Testis (tissue), 3 donors: Measurements from ENCODE around the gene DGLUCY. TPM values are rescaled to one million over a fixed set of nuclear protein-coding genes. Genes with fewer than 3 reads are reported as not detected.

Source experiments
- DNase-seq: peaks from one replicate; pipeline ENCODE4 v3.0.0-alpha.2; 2019
- H3K27ac ChIP-seq, 2 donors: fragments of 200-600 bp; sonication (generic); one replicate each; pipeline ENCODE4 v1.5.1; 2019
- H3K27me3 ChIP-seq: fragments of 200-600 bp; sonication (generic); one replicate; pipeline ENCODE4 v1.5.1; 2019
- H3K36me3 ChIP-seq: fragments of 200-600 bp; sonication (generic); one replicate; pipeline ENCODE4 v1.5.1; 2017; ENCODE audit warnings: low read depth; ENCODE audit errors: missing control alignments
- H3K4me1 ChIP-seq: fragments of 200-600 bp; sonication (generic); one replicate; pipeline ENCODE4 v1.5.1; 2019
- H3K4me3 ChIP-seq, 2 donors: fragments of 200-600 bp; sonication (generic); one replicate each; pipeline ENCODE4 v1.5.1; 2017 to 2019
- H3K9me3 ChIP-seq: fragments of 200-600 bp; sonication (generic); one replicate; pipeline ENCODE4 v1.5.1; 2017
- POLR2A ChIP-seq: fragments of 450-650 bp; IDR thresholded peaks from one replicate; pipeline ENCODE4 v1.6.1; 2017; ENCODE audit warnings: antibody characterized with exemption, mild to moderate bottlenecking, moderate library complexity
- WGBS, 2 donors: methylation state at CpG; one replicate each; pipeline ENCODE4 v1.1.5; 2018; 5-methylcytosine and 5-hydroxymethylcytosine counted together
- intact Hi-C: fragments of 100-400 bp; cut with DNase I; formaldehyde crosslinking; loops from one replicate; pipeline ENCODE4 v1.15.1; 2023; ENCODE audit warnings: low total_unique reads
- polyA plus RNA-seq: library from polyadenylated mRNA; stranded (reverse); fragments of 350-450 nt; fragmentation: Illumina TruSeq; extraction: RNeasy Lipid Tissue Mini Kit (QIAGEN cat#74804); gene quantifications from one replicate; pipeline ENCODE4 v1.2.3, GENCODE V29; 2014; ENCODE audit warnings: low read depth, low replicate concordance; ENCODE audit not compliant: insufficient read depth
- total RNA-seq, 2 donors: library from RNA; depleted of rRNA; stranded (reverse); fragments of >200 nt; gene quantifications; one replicate each; pipeline ENCODE4 v1.2.3, GENCODE V29; 2016
- TF ChIP-seq, protein P1 (sequence below), 3 experiments: fragments of 450-650 bp in 2 of 3; fragments of 200-600 bp in 1 of 3; sonication (generic) in 1 of 3; IDR thresholded peaks; one replicate each; pipeline ENCODE4 v1.5.1; 2016 to 2019; ENCODE audit warnings: antibody characterized with exemption in 3 of 3, mild to moderate bottlenecking in 2 of 3, moderate library complexity in 1 of 3

Gene DGLUCY
- total and polyA plus RNA-seq, 3 donors from 2014 or later: 77.5 to 161 (median 145) TPM

DNA sequence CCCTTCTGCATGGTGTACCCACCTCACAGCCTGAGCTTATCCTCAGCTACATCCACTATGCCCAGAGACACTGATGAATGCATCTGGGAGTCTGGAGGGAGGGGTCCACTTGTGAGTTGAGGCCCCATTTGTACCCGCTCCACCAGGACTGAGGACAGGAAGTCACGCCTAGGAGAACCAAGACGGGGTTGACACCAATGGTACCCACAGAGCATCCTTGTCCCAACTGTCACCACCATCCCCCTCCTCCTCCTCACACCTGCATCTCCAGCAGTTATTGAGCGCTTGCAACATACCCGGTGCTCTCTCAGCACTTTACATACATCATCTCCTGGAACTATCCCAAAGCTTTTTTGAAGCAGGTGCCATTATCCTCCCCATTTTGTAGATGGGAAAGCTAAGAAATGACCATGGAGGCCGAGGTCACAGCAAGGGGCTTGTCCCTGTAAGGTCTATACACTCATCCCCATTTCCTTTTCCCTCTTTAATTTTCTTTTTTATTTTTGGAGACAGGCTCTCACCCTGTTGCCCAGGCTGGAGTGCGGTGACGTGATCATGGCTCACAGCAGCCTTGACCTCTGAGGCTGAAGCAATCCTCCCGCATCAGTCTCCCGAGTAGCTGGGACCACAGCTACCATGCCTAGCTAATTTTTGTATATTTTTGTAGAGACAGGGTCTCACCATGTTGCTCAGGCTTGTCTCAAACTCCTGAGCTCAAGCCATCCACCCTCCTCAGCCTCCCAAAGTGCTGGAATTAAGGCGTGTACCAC, 31.7 kb downstream of the DGLUCY start:
- no peaks in the 10 kb centered on the region for H3K27me3 ChIP-seq
- WGBS, 2 donors: 86 to 93% methylated on average over 11 of the region's 11 CpGs
- intact Hi-C loops: no loop called here
- no peak for DNase-seq
- no peak overlapping the region for H3K4me3 ChIP-seq
- TF ChIP-seq POLR2A: no peak
- no peaks in the 10 kb centered on the region for H3K4me1 ChIP-seq
- H3K36me3 ChIP-seq: no peaks in the 10 kb centered on the region
- no peaks in the 10 kb centered on the region for H3K9me3 ChIP-seq
- H3K27ac ChIP-seq: no peak overlapping the region

DNA sequence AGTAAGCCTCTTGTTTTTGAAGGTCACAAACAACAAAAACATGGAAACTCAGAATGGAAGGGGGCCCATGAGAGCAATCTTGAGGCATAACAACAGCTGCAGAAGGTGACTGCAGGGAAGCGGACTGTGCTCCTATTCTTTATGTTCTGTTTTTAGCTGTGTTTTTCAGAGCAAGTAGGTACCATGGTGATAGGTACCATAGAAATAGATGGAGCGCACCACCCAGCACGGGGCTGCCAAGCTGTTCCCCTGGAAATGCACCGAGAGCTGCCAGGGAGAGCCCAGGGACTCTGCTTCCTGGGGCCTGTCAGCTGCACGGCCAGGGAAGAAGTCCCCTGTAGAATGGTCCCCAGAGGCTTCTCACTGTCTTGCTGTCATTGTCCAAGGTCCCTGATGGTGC, 32.8 kb downstream of the DGLUCY start:
- Histone ChIP-seq H3K36me3 (no peaks in the 10 kb centered on the region), H3K9me3 (no peaks in the 10 kb centered on the region), H3K4me1 (no peaks in the 10 kb centered on the region), H3K27ac (no peak overlapping the region), H3K27me3 (no peaks in the 10 kb centered on the region), H3K4me3 (no peak overlapping the region)
- WGBS, 2 donors: 91 to 94% methylated on average over 4 to 5 of the region's 5 CpGs
- DNase-seq: no peak
- TF ChIP-seq, protein P1, sequence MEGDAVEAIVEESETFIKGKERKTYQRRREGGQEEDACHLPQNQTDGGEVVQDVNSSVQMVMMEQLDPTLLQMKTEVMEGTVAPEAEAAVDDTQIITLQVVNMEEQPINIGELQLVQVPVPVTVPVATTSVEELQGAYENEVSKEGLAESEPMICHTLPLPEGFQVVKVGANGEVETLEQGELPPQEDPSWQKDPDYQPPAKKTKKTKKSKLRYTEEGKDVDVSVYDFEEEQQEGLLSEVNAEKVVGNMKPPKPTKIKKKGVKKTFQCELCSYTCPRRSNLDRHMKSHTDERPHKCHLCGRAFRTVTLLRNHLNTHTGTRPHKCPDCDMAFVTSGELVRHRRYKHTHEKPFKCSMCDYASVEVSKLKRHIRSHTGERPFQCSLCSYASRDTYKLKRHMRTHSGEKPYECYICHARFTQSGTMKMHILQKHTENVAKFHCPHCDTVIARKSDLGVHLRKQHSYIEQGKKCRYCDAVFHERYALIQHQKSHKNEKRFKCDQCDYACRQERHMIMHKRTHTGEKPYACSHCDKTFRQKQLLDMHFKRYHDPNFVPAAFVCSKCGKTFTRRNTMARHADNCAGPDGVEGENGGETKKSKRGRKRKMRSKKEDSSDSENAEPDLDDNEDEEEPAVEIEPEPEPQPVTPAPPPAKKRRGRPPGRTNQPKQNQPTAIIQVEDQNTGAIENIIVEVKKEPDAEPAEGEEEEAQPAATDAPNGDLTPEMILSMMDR (IDR thresholded peaks at IDR 0.05): no peak
- TF ChIP-seq POLR2A: no peak
- intact Hi-C loops: no loop called here

DNA sequence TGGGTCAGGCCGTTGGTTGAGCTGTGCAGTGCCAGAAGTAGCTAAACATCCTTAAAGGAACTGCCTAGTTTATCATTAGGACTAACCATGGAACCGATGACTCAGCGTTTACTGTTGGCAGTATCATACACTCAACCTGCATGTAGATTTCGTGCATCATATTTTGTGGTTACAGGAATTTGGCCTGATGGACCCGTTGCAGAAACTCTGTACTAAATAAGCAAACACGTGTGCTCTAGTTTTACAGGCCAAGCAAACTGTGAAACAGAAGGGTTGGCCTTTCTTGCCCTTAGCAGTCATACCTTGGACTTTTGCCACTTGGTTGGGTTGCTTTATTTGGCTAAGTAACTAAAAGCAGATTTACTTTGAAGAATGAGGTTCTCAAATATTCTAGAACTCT, 35.6 kb downstream of the DGLUCY start:
- peak; percentile 69 for DNase-seq
- Histone ChIP-seq H3K27ac (peak overlapping the region in 1 of 2 donors; percentile 66), H3K4me1 (no peaks in the 10 kb centered on the region), H3K4me3 (no peak overlapping the region), H3K36me3 (no peaks in the 10 kb centered on the region), H3K27me3 (no peaks in the 10 kb centered on the region), H3K9me3 (no peaks in the 10 kb centered on the region)
- 49 to 68% methylated on average over 6 of the region's 6 CpGs for WGBS, 2 donors
- intact Hi-C loops: no loop called here
- no peak for TF ChIP-seq POLR2A
- TF ChIP-seq, protein P1 (IDR thresholded peaks at IDR 0.05): no peak

DNA sequence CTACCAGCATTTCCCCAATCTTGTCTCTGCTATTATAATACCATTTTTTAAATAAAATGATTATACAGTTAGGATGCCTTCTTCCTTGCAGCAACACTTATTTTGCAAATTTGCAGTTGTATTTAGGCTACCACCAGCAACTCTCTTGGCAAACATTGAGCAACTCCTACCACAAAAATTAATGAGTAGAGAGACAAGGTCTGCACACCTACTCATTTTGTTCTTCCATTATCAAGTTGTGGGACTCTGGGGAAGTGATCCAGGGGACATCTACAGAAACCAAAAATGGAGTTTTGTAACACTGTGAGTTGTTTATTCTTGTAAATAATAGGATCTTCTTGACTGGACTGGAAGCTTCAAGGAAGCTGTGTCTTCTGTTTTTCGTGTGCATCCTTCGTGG, 38.6 kb downstream of the DGLUCY start:
- no peak for DNase-seq
- H3K36me3 ChIP-seq: no peaks in the 10 kb centered on the region
- H3K9me3 ChIP-seq: no peaks in the 10 kb centered on the region
- intact Hi-C loops: no loop called here
- H3K4me3 ChIP-seq: no peak overlapping the region
- H3K4me1 ChIP-seq: peaks cover 9% of the 10 kb centered on the region
- 51 to 70% methylated on average over 2 of the region's 2 CpGs for WGBS, 2 donors
- no peak overlapping the region for H3K27ac ChIP-seq
- TF ChIP-seq POLR2A: no peak
- TF ChIP-seq, protein P1 (IDR thresholded peaks at IDR 0.05): no peak
- no peaks in the 10 kb centered on the region for H3K27me3 ChIP-seq

DNA sequence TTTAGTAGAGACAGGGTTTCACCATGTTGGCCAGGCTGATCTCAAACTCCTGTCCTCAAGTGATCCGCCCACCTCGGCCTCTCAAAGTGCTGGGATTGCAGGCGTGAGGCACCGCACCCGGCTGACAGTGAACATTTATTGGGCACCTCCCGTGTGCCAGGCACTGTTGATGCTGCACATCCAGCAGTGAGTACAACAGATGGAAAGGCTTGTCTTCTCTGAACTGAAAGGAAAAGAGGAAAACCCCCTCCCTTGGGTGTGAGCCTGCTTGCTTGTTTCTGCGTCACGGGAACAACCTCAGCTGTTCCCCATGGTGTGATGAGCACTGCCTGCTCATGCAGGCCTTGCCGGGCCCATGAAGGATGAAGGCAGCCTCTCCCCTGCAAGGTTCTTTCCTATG, 39.5 kb downstream of the DGLUCY start:
- TF ChIP-seq, protein P1 (IDR thresholded peaks at IDR 0.05): no peak
- no peak for TF ChIP-seq POLR2A
- intact Hi-C loops: no loop called here
- WGBS, 2 donors: 83 to 89% methylated on average over 9 of the region's 9 CpGs
- no peak for DNase-seq
- H3K4me1 ChIP-seq: peaks cover 15% of the 10 kb centered on the region
- H3K27ac ChIP-seq: no peak overlapping the region
- no peaks in the 10 kb centered on the region for H3K36me3 ChIP-seq
- no peaks in the 10 kb centered on the region for H3K27me3 ChIP-seq
- H3K9me3 ChIP-seq: no peaks in the 10 kb centered on the region
- no peak overlapping the region for H3K4me3 ChIP-seq
